CD4-positive, alpha-beta T cell treated with Interleukin-21 for 1 hour (primary cell): ENCODE measurements around the gene COBL.

Source experiments
- DNase-seq: peaks from one replicate; pipeline ENCODE4 v3.0.0-alpha.2; 2020

Gene COBL

DNA sequence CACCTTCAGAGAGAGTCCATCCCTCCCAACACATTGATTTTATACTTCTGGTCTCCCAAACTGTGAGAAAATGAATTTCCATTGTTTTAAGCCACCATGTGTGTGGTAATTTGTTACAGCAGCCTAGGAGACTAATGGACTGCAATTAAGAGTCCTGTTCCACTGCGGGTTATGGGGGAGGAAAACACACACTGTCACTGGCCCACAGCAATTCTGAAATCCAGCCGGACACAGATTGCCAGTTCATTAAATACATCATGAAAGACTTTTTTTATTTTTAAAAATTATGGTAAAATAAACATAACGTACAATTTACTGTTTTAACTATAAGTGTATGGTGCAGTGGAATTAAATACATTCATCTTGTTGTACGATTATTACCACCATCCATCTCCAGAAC lies 340.5 kb downstream of the COBL start:
- DNase-seq = no peak

DNA sequence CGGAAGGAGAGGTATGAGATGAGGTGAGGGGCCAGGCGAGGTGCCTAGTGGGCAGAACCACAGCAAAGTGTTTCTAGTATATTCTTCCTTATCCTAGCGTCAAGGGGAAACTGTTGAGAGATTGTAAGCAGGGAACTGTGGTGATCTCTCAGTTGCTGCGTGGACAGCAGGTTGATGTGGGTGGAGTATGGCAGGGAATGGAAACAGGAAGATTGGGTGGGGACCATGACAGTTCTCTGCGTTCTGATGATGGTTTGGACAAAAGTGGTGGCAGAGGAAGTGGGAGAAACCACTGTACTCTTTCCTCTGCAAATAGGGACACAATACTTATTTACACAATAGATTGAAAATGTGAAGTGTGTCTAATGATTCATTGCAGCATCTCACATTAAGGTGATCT lies 342.4 kb downstream of the COBL start:
- no peak for DNase-seq

DNA sequence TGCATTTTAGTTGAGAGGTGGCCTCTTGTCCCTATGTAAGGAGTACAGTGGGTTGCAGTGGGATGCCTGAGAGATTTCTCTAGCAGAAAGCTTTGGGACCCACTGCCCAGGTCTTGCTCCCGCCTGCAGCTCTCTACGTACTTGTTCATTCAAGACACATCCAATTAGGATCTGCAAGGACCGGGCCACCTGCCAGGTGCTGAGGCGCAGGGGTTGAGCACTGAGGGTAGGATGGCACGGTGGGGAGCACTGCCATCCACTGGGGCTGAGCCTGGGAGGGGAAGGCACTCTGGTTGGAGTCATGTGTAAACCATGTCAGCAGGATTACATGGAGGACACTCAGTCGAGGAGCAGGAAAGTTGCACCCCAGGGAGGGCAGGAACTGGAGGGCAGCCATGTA lies 342.8 kb downstream of the COBL start:
- no peak for DNase-seq

DNA sequence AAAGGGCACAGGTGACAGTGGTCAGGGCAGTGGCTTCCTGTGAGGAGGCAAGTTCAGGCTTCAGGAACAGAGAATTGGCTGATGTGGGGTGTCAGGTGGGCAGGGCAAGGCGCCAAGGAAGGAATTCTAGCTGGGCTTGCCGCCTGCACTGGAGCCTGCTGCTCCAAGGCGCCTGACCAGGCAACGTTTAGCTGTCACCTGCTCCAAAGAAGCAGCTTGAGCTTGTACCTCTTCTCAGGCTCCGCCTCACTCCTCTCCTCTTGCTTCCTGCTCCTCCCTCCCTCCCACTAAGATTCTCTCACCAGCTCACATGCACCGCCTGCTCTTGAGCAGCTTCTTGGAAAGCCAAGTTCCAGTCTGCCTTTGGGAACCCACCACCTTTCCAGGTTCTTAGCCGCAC lies 346.5 kb downstream of the COBL start:
- DNase-seq = no peak
